GM13976 (cell line): ENCODE data around the gene PFKL.

Experiments
- DNase-seq: peaks from one replicate; pipeline ENCODE4 v3.0.0; 2012; ENCODE audit warnings: low spot score
- in situ Hi-C: fragments of 300-500 bp; cut with MboI; formaldehyde crosslinking; loops from one replicate; pipeline ENCODE4 v1.12.0; 2022; ENCODE audit warnings: low sequenced_read_pairs, mixed read lengths, inconsistent platforms; ENCODE audit not compliant: unreplicated experiment
- TF ChIP-seq, protein P1 (sequence below): IDR thresholded peaks from 2 replicates; pipeline ENCODE4 v1.5.1; 2012; ENCODE audit warnings: borderline replicate concordance, mild to moderate bottlenecking; ENCODE audit not compliant: insufficient read depth; ENCODE audit errors: extremely low read depth, missing control alignments, control extremely low read depth

The PFKL gene

DNA sequence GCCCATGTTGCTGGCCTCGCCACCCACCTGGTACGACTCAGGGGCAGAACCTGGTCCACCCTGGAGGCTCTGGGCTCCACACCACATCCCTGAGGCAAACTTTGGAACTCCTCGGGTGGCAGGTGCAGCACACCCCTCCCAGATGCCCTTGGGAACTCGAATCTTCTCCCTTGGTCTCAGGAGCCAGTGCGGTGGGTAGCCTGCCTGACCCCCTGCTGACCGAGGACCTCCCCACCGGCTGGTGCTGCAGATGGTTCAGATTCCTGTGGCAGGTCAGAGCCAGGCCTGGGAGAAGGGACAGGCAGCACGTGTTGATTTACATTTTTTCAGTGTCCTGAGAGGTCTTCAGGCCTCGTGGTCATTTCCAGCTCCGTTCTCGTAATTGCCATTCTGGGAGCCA, 45.6 kb downstream of the PFKL start:
- in situ Hi-C loops = loop anchor here (10.0 kb wide), 1 partner anchor 449 kb away; no protein-coding TSS in a partner anchor
- DNase-seq = no peak
- TF ChIP-seq, protein P1, sequence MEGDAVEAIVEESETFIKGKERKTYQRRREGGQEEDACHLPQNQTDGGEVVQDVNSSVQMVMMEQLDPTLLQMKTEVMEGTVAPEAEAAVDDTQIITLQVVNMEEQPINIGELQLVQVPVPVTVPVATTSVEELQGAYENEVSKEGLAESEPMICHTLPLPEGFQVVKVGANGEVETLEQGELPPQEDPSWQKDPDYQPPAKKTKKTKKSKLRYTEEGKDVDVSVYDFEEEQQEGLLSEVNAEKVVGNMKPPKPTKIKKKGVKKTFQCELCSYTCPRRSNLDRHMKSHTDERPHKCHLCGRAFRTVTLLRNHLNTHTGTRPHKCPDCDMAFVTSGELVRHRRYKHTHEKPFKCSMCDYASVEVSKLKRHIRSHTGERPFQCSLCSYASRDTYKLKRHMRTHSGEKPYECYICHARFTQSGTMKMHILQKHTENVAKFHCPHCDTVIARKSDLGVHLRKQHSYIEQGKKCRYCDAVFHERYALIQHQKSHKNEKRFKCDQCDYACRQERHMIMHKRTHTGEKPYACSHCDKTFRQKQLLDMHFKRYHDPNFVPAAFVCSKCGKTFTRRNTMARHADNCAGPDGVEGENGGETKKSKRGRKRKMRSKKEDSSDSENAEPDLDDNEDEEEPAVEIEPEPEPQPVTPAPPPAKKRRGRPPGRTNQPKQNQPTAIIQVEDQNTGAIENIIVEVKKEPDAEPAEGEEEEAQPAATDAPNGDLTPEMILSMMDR = no peak

- in situ Hi-C loops = loop anchor here (10.0 kb wide), 1 partner anchor 447 kb away; no protein-coding TSS in a partner anchor
- TF ChIP-seq, protein P1 = no peak
- DNase-seq = no peak
These were observed 48.1 kb downstream of the PFKL start for GRCh38 chr21:44347911-44348451.

- DNase-seq = no peak
- in situ Hi-C loops = loop anchor here (10.0 kb wide), 1 partner anchor 446 kb away; no protein-coding TSS in a partner anchor
- TF ChIP-seq, protein P1 = no peak
These were observed 49.0 kb downstream of the PFKL start for GRCh38 chr21:44348861-44349260.

- no peak for DNase-seq
- in situ Hi-C loops = loop anchor here (10.0 kb wide), 1 partner anchor 445 kb away; no protein-coding TSS in a partner anchor
- TF ChIP-seq, protein P1 = no peak
These were observed 49.6 kb downstream of the PFKL start for GRCh38 chr21:44349416-44349846.

GRCh38 chr21:44349847-44350772, 50.3 kb downstream of the PFKL start:
- in situ Hi-C loops = loop anchor here (10.0 to 25.0 kb wide), 2 partner anchors 112 to 445 kb away; partner anchors contain the start of gene LRRC3
- TF ChIP-seq, protein P1 = no peak
- no peak for DNase-seq

DNA sequence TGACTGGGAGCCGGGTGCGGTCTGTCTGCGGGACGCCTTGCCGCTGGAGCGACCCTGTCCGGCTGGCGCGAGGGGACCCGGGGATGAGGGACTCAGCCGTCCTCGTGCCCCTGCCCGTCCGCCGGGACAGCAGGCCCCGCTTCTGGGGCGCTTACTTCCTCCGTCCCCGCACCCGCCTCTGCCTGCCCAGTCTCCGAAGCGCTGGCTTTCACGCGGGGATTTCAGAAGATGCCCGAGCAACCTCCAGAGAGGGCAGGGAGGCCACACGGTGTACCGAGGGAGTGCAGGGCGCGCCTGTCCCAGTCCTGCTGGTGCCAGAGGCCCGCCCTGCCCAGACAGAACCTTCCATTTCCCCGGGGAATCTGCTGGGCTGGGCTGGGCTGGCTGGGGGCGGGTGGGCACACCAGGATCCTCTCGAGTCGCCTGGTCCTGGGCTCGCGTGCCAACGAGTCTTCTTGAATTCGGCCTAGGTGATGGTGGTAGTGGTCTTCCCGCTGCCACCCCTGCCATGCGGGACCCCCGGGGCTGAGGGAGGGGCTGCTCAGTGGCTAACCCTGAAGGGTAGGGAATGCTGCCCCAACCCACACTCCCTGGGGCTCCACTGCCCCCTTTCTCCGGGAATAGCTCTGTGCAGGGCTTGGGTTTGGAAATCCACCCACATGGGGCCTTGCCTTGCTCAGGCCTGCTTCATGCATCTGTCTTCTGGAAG, 51.1 kb downstream of the PFKL start:
- in situ Hi-C loops = loop anchor here (25.0 kb wide), 1 partner anchor 111 kb away; the partner anchor contains the start of gene LRRC3

More for the DNA sequence above, 51.1 kb downstream of the PFKL start:
- TF ChIP-seq, protein P1 = no peak
- no peak for DNase-seq
